GM19438 (cell line): ENCODE results near the gene AUTS2.

Source experiments
- ATAC-seq: cut with Tn5 transposase; IDR thresholded peaks from one replicate; pipeline ENCODE4 v1.9.1; 2021; ENCODE audit warnings: low read depth; ENCODE audit not compliant: unreplicated experiment

The AUTS2 gene

GRCh38 chr7:70040970-70041766 is 442.9 kb downstream of the AUTS2 start:
- no peak for ATAC-seq

- ATAC-seq: no peak
Observed at GRCh38 chr7:70042533-70042932, 444.3 kb downstream of the AUTS2 start.

- ATAC-seq: no peak
Observed at GRCh38 chr7:70043015-70043538, 444.8 kb downstream of the AUTS2 start.

GRCh38 chr7:70044064-70044463 is 445.8 kb downstream of the AUTS2 start:
- no peak for ATAC-seq

GRCh38 chr7:70044525-70044924 is 446.2 kb downstream of the AUTS2 start:
- no peak for ATAC-seq

- no peak for ATAC-seq
Observed at GRCh38 chr7:70044981-70045380, 446.7 kb downstream of the AUTS2 start.

GRCh38 chr7:70047384-70047783 is 449.1 kb downstream of the AUTS2 start:
- ATAC-seq: no peak

GRCh38 chr7:70047891-70048448 is 449.7 kb downstream of the AUTS2 start:
- ATAC-seq: no peak

GRCh38 chr7:70051726-70052125 is 453.5 kb downstream of the AUTS2 start:
- ATAC-seq: no peak

GRCh38 chr7:70052691-70053090 is 454.4 kb downstream of the AUTS2 start:
- no peak for ATAC-seq

- no peak for ATAC-seq
Observed at GRCh38 chr7:70053421-70053820, 455.1 kb downstream of the AUTS2 start.

GRCh38 chr7:70053989-70054388 is 455.7 kb downstream of the AUTS2 start:
- no peak for ATAC-seq

- no peak for ATAC-seq
Observed at GRCh38 chr7:70056363-70056762, 458.1 kb downstream of the AUTS2 start.

- ATAC-seq: no peak
Observed at GRCh38 chr7:70060298-70061068, 462.2 kb downstream of the AUTS2 start.

- ATAC-seq: no peak
Observed at GRCh38 chr7:70063371-70063770, 465.1 kb downstream of the AUTS2 start.

- no peak for ATAC-seq
Observed at GRCh38 chr7:70063927-70064326, 465.7 kb downstream of the AUTS2 start.

GRCh38 chr7:70066844-70067243 is 468.6 kb downstream of the AUTS2 start:
- ATAC-seq: no peak

GRCh38 chr7:70068531-70068930 is 470.3 kb downstream of the AUTS2 start:
- no peak for ATAC-seq

- no peak for ATAC-seq
Observed at GRCh38 chr7:70069977-70070376, 471.7 kb downstream of the AUTS2 start.

GRCh38 chr7:70071766-70072165 is 473.5 kb downstream of the AUTS2 start:
- no peak for ATAC-seq

- ATAC-seq: no peak
Observed at GRCh38 chr7:70072220-70072619, 473.9 kb downstream of the AUTS2 start.
